ENCODE data around the gene HSD17B3.

- TF ChIP-seq TAF1 (IDR thresholded peaks at IDR 0.05; ENCODE audit: borderline replicate concordance, low read depth, low read length) (no peak), POLR2AphosphoS5 (IDR thresholded peaks at IDR 0.05; ENCODE audit: low read depth, low read length) (no peak)
These were observed 98.8 kb downstream of the HSD17B3 start for GRCh38 chr9:96202971-96203780.

Data from GM12892 (cell line).